Esophagus muscularis mucosa (tissue), 4 donors: ENCODE results near the gene RHOT2.

ENCODE experiments used
- CTCF ChIP-seq, 3 experiments: fragments of 200-600 bp in 2 of 3; fragments of 450-650 bp in 1 of 3; sonication (generic) in 2 of 3; IDR thresholded peaks; one replicate each; pipeline ENCODE4 v1.5.1; 2017 to 2019; ENCODE audit warnings: antibody characterized with exemption in 3 of 3, mild to moderate bottlenecking in 2 of 3, moderate library complexity in 1 of 3
- EP300 ChIP-seq: sonication (generic); formaldehyde crosslinking; IDR thresholded peaks from one replicate; pipeline ENCODE4 v1.6.1; 2017; ENCODE audit warnings: antibody characterized with exemption
- POLR2A ChIP-seq: fragments of 450-650 bp; IDR thresholded peaks from one replicate; pipeline ENCODE4 v1.6.1; 2017; ENCODE audit warnings: antibody characterized with exemption, moderate library complexity, mild to moderate bottlenecking, low read depth

GRCh38 chr16:662597-662996 lies 5.3 kb upstream of the RHOT2 start:
- TF ChIP-seq POLR2A (no peak), CTCF (IDR thresholded peaks at IDR 0.05) (no peak), EP300 (no peak)
